GM18526 (cell line): ENCODE measurements around the gene KDF1.

Experiments used
- POLR2A ChIP-seq: IDR thresholded peaks from 3 replicates; pipeline ENCODE4 v1.6.1; 2011; ENCODE audit not compliant: insufficient read length; ENCODE audit errors: extremely low read depth

KDF1 gene

GRCh38 chr1:26945728-26946127 is 14.5 kb downstream of the KDF1 start:
- TF ChIP-seq POLR2A: no peak

GRCh38 chr1:26945138-26945537 is 15.1 kb downstream of the KDF1 start:
- no peak for TF ChIP-seq POLR2A

GRCh38 chr1:26942656-26943055 is 17.6 kb downstream of the KDF1 start:
- TF ChIP-seq POLR2A: no peak

- TF ChIP-seq POLR2A: no peak
Observed at GRCh38 chr1:26941311-26941710, 19.0 kb downstream of the KDF1 start.

- TF ChIP-seq POLR2A: no peak
Observed at GRCh38 chr1:26938659-26939025, 21.6 kb downstream of the KDF1 start.

GRCh38 chr1:26938004-26938658 is 22.1 kb downstream of the KDF1 start:
- TF ChIP-seq POLR2A: no peak

- no peak for TF ChIP-seq POLR2A
Observed at GRCh38 chr1:26936823-26937222, 23.4 kb downstream of the KDF1 start.

- TF ChIP-seq POLR2A: no peak
Observed at GRCh38 chr1:26932531-26932930, 27.7 kb downstream of the KDF1 start.

- TF ChIP-seq POLR2A: no peak
Observed at GRCh38 chr1:26923711-26924110, 36.6 kb downstream of the KDF1 start.

- no peak for TF ChIP-seq POLR2A
Observed at GRCh38 chr1:26922901-26923300, 37.4 kb downstream of the KDF1 start.

- no peak for TF ChIP-seq POLR2A
Observed at GRCh38 chr1:26922431-26922729, 37.9 kb downstream of the KDF1 start.

- peak; percentile 87 for TF ChIP-seq POLR2A
Observed at GRCh38 chr1:26921540-26922430, 38.5 kb downstream of the KDF1 start, which contains the start of gene NUDC. Gene NUDC, plus strand, starts transcription at chr1:26921743. Its CDS starts 106 bp downstream, at chr1:26921849.

- no peak for TF ChIP-seq POLR2A
Observed at GRCh38 chr1:26921126-26921539, 39.1 kb downstream of the KDF1 start.

GRCh38 chr1:26915204-26915842 is 44.9 kb downstream of the KDF1 start:
- TF ChIP-seq POLR2A: no peak

GRCh38 chr1:26913754-26914619 is 46.3 kb downstream of the KDF1 start, which contains the start of gene NR0B2:
Gene NR0B2, minus strand, starts transcription at chr1:26913975. Its CDS starts 35 bp downstream, at chr1:26913940.
- no peak for TF ChIP-seq POLR2A
